HTR-8/SVneo (cell line): Measurements from ENCODE around the gene MTRR.

Experiments used
- DNase-seq: peaks from one replicate; pipeline ENCODE4 v3.0.0; 2011; ENCODE audit warnings: low spot score, mixed read lengths; ENCODE audit not compliant: insufficient read length
- FAIRE-seq: peaks from 2 replicates; lab custom pipeline; 2011; peaks lifted over from hg19 to GRCh38; lab: Jason Lieb, UNC

The MTRR gene

GRCh38 chr5:7930011-7930410, 61.1 kb downstream of the MTRR start:
- FAIRE-seq, result no peak
- no peak for DNase-seq

GRCh38 chr5:7941692-7942091, 72.7 kb downstream of the MTRR start:
- no peak for FAIRE-seq
- DNase-seq, result no peak

GRCh38 chr5:7947301-7947700, 78.4 kb downstream of the MTRR start:
- FAIRE-seq (no peak), DNase-seq (no peak)
